Suprapubic skin (tissue), 4 donors: ENCODE results near the gene CAPN7.

ENCODE experiments used
- CTCF ChIP-seq, 2 donors: fragments of 200-600 bp in 1 of 2; fragments of 450-650 bp in 1 of 2; sonication (generic) in 1 of 2; IDR thresholded peaks; one replicate each; pipeline ENCODE4 v1.5.1; 2016 to 2019; ENCODE audit warnings: antibody characterized with exemption in 2 of 2, mild to moderate bottlenecking in 1 of 2, moderate library complexity in 1 of 2
- POLR2A ChIP-seq, 2 donors: fragments of 450-650 bp; IDR thresholded peaks; one replicate each; pipeline ENCODE4 v1.6.1; 2017; ENCODE audit warnings: antibody characterized with exemption in 2 of 2, mild to moderate bottlenecking in 2 of 2, moderate library complexity in 2 of 2
- POLR2AphosphoS5 ChIP-seq, 3 donors: sonication (generic); formaldehyde crosslinking; IDR thresholded peaks; one replicate each; pipeline ENCODE4 v1.6.1; 2017; ENCODE audit warnings: antibody characterized with exemption in 3 of 3

DNA sequence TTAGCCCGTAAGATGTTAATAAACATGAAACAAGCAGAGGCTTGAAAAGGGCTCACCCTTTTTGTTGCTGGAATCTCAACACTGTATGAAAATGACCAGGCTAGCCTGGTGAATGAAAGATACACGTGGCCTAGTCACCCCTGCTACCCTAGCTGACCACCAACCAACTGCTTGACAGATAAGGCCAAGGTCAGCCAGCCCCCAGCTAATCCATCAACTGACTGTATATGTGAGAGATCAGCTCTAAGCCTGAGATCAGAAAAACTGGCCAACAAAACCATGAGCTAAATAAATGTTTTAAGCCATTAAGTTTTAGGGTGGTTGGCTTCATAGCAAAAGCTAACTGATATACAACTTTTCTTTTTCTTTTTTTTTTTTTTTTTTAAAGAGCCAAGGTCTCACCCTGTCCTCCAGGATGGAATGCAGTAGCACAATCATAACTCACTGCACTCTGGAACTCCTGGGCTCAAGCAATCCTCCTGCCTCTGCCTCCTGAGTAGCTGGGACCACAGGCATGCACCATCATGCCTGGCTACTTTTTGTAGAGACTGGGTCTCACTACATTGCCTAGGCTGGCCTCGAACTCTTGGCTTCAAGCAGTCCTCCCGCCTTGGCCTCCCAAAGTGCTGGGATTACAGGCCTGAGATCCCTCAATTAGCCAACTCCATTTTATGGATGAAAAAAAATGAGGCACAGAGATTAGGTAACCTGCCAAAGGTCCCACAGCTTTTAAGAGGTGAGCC is 91.7 kb downstream of the CAPN7 start:
- TF ChIP-seq CTCF (IDR thresholded peaks at IDR 0.05) (no peak), POLR2A (IDR thresholded peaks at IDR 0.05) (no peak), POLR2AphosphoS5 (IDR thresholded peaks at IDR 0.05) (no peak)
